K562 (cell line): ENCODE results near the gene EEF1A2. TPM values are rescaled to one million over a fixed set of nuclear protein-coding genes. Genes with fewer than 3 reads are reported as not detected.

Experiments
- ATAC-seq: fragments of 200-7000 bp; cut with Tn5 transposase; 3 replicates; pipeline ENCODE4 v1.9.1; 2020; ENCODE audit warnings: moderate library complexity
- BruUV-seq: library from RNA; stranded (reverse); fragments of 400-500 nt; replicated peaks from 2 replicates; lab custom pipeline; 2021; lab: Mats Ljungman, UMichigan
- CTCF ChIA-PET: fragments of 300-600 bp; formaldehyde crosslinking; extraction: SDS; loops from one replicate; lab custom pipeline; 2021; ENCODE audit warnings: low intra/inter-chr PET ratio; lab: Yijun Ruan, JAX
- POLR2A ChIA-PET: fragments of 300-600, 350-650 bp; sonication (Branson Sonifier 250); formaldehyde crosslinking; extraction: SDS; loops from one replicate; lab custom pipeline; 2021; ENCODE audit warnings: antibody characterized with exemption, inconsistent platforms; lab: Yijun Ruan, JAX
- DNase-seq, 4 experiments: peaks; one replicate each; pipeline versions ENCODE4 v3.0.0 to v3.0.0-alpha.2; 2011 to 2018; ENCODE audit warnings: low spot score in 3 of 4, mixed read lengths in 3 of 4; ENCODE audit errors: extremely low read depth in 1 of 4
- FAIRE-seq: peaks from 2 replicates; lab custom pipeline; 2011; peaks lifted over from hg19 to GRCh38; lab: Jason Lieb, UNC
- H2AFZ ChIP-seq: 2 replicates; pipeline ENCODE4 v1.6.0; 2011; ENCODE audit warnings: low read depth, low read length, control low read depth, inconsistent platforms
- H3K27ac ChIP-seq: fragments of 200-600 bp; 3 replicates; pipeline ENCODE4 v1.8.0; 2011; ENCODE audit warnings: low read depth, mild to moderate bottlenecking, control low read depth, inconsistent platforms, low read length, moderate library complexity, mixed read lengths; ENCODE audit errors: extremely low read depth
- H3K27me3 ChIP-seq, 2 experiments: fragments of 300-600 bp in 1 of 2; 2 replicates in 1 of 2; 3 replicates in 1 of 2; pipeline versions ENCODE4 v1.6.0 to v1.8.0; 2011; ENCODE audit warnings: inconsistent platforms in 2 of 2, low read length in 2 of 2, mild to moderate bottlenecking in 1 of 2, mixed read lengths in 1 of 2, moderate library complexity in 1 of 2; ENCODE audit not compliant: control insufficient read depth in 2 of 2, insufficient read depth in 2 of 2
- H3K36me3 ChIP-seq: fragments of 300-600 bp; 3 replicates; pipeline ENCODE4 v1.8.0; 2011; ENCODE audit warnings: mild to moderate bottlenecking, low read length, inconsistent platforms; ENCODE audit not compliant: control insufficient read depth, insufficient read depth
- H3K4me1 ChIP-seq, 2 experiments: fragments of 200-600 bp in 1 of 2; replicated peaks in 1 of 2; 2 replicates in 1 of 2; 3 replicates in 1 of 2; pipeline versions ENCODE4 v1.5.1 to v1.8.0; 2011; ENCODE audit warnings: inconsistent platforms in 2 of 2, low read length in 2 of 2, mild to moderate bottlenecking in 1 of 2, mixed read lengths in 1 of 2, moderate library complexity in 1 of 2; ENCODE audit not compliant: control insufficient read depth in 2 of 2, insufficient read depth in 2 of 2
- H3K4me2 ChIP-seq: 2 replicates; pipeline ENCODE4 v1.6.1; 2011; ENCODE audit warnings: low read length, control low read depth, inconsistent platforms, mixed read lengths; ENCODE audit not compliant: insufficient read depth
- H3K4me3 ChIP-seq: fragments of 200-600 bp; sonication (generic), shearing (Covaris generic); 2 replicates; pipeline ENCODE4 v1.5.1; 2016; ENCODE audit warnings: control low read depth, inconsistent platforms
- H3K79me2 ChIP-seq: fragments of 200-600 bp; 3 replicates; pipeline ENCODE4 v1.8.0; 2011; ENCODE audit warnings: low read length, inconsistent platforms; ENCODE audit not compliant: control insufficient read depth, insufficient read depth
- H3K9ac ChIP-seq, 2 experiments: 2 replicates each; pipeline versions ENCODE4 v1.6.0 to v1.6.1; 2011; ENCODE audit warnings: low read depth in 2 of 2, low read length in 2 of 2, control low read depth in 1 of 2, inconsistent platforms in 1 of 2, mild to moderate bottlenecking in 1 of 2, mixed read lengths in 1 of 2; ENCODE audit not compliant: insufficient read depth in 1 of 2
- H3K9me1 ChIP-seq: one replicate; pipeline ENCODE4 v1.6.0; 2011; ENCODE audit warnings: inconsistent platforms, mild to moderate bottlenecking, low read length, moderate library complexity; ENCODE audit not compliant: control insufficient read depth, insufficient read depth
- H3K9me3 ChIP-seq: replicated peaks from 2 replicates; pipeline ENCODE4 v1.5.1; 2011; ENCODE audit warnings: low read depth, low read length, inconsistent platforms; ENCODE audit not compliant: control insufficient read depth, insufficient read depth
- H4K20me1 ChIP-seq: replicated peaks from 2 replicates; pipeline ENCODE4 v1.6.1; 2011; ENCODE audit warnings: low read length, inconsistent platforms, mixed read lengths; ENCODE audit not compliant: control insufficient read depth, insufficient read depth
- CXXC5 ChIP-seq: fragments of 250-450 bp; sonication (Bioruptor Pico); IDR thresholded peaks from 2 replicates; pipeline ENCODE4 v1.8.0; 2022; ENCODE audit warnings: inconsistent platforms, mild to moderate bottlenecking, moderate library complexity
- PML ChIP-seq: IDR thresholded peaks from 2 replicates; pipeline ENCODE4 v1.6.1; 2012; ENCODE audit warnings: low read length, inconsistent platforms
- TFAM ChIP-seq: fragments of 250-450 bp; sonication (Bioruptor Pico); conservative IDR thresholded peaks from 2 replicates; pipeline ENCODE4 v1.5.0; 2021; ENCODE audit warnings: mild to moderate bottlenecking, moderate library complexity
- WGBS: fragments of 100-300 bp; shearing (Covaris generic); methylation state at CpG from one replicate; pipeline ENCODE4 v1.1.6; 2016; ENCODE audit warnings: low coverage, mixed read lengths; ENCODE audit not compliant: insufficient coverage; ENCODE audit errors: missing lambda C conversion rate; 5-methylcytosine and 5-hydroxymethylcytosine counted together
- in situ Hi-C: fragments of 300-500 bp; cut with MboI; formaldehyde crosslinking; loops from 4 replicates; pipeline ENCODE4 v1.15.0; 2018; ENCODE audit warnings: inconsistent platforms, mixed read lengths
- intact Hi-C: fragments of 100-400 bp; cut with micrococcal nuclease; formaldehyde crosslinking; loops from 2 replicates; pipeline ENCODE4 v1.14.2; 2022
- polyA plus RNA-seq, 8 experiments: library from polyadenylated mRNA; depleted of rRNA in 4 of 8; stranded (reverse) in 5 of 8; unstranded in 3 of 8; fragments of >200 nt; fragmentation: Nextera tagmentation in 2 of 8; fragmentation: Illumina TruSeq in 1 of 8; extraction: Ambion mirVana in 2 of 8; extraction: Trizol in 1 of 8; gene quantifications; 2 replicates each; pipeline versions ENCODE4 v1.2.1 to v1.2.3, GENCODE V29; 2011 to 2014; ENCODE audit warnings: inconsistent platforms in 1 of 8, missing spikeins in 1 of 8
- total RNA-seq, 7 experiments: library from RNA; depleted of rRNA in 6 of 7; stranded (reverse); fragments of >200 nt in 6 of 7; fragmentation: Illumina TruSeq in 2 of 7; extraction: Trizol in 2 of 7; gene quantifications; 2 replicates each; pipeline versions ENCODE4 v1.2.1 to v1.2.3, GENCODE V29; 2011 to 2021; ENCODE audit warnings: low replicate concordance in 1 of 7
- TF ChIP-seq, protein P1 (sequence below): fragments of 250-450 bp; sonication (Bioruptor Pico); IDR thresholded peaks from 2 replicates; pipeline ENCODE4 v1.5.0; 2020; ENCODE audit warnings: mild to moderate bottlenecking, borderline replicate concordance
- TF ChIP-seq, protein P2 (sequence below): fragments of 250-450 bp; sonication (Bioruptor Pico); IDR thresholded peaks from 2 replicates; pipeline ENCODE4 v1.4.0; 2020

Gene EEF1A2
- total and polyA plus RNA-seq, 9 of the 15 experiments (the other 6 are each of a cell fraction or from before 2014, with no cell fraction given): 0.04 to 29.6 (median 11.5) TPM

DNA sequence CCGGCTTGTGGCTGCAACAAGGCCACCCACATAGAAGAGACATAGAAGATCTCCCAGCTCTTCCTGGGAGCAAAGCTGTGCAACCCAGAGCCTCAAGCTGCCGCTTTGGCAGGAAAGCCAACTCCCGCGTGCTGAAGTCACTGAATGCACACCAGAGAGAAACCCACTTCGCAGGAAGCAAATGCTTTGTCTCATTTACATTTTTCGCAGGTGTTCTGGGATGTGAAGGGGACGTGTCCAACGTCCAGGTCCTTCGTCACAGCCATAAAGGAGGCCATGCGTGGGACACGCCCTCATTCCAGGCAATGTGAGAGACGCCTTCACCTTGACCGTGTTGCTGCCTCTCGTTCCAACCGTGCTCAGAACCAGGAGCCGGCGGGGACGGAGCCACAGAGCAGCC lies 50.9 kb downstream of the EEF1A2 start:
- Histone ChIP-seq H3K9me1 (no peaks in the 10 kb centered on the region), H3K9ac (no peak overlapping the region), H3K4me3 (no peak overlapping the region), H3K79me2 (no peaks in the 10 kb centered on the region), H3K9me3 (peaks cover 4% of the 10 kb centered on the region; the same call in 1 of the 2 replicates), H4K20me1 (0 out of 2 replicates have a peak, but pooled peaks cover 6% of the 10 kb centered on the region), H3K27me3 (peaks cover 15 to 45% of the 10 kb centered on the region in 2 experiments; a peak in 4 of 5 replicates), H3K4me1 (peaks cover 0 to 26% of the 10 kb centered on the region in 2 experiments; a peak in 2 of 5 replicates), H3K27ac (no peak overlapping the region)
- no peak for ATAC-seq
- ChIA-PET CTCF (no interaction called here), POLR2A (no interaction called here)
- WGBS: 0% methylated on average over 18 of the region's 18 CpGs
- no peak for FAIRE-seq
- intact Hi-C loops: no loop called here
- no TSS peak for BruUV-seq
- in situ Hi-C loops: no loop called here
- DNase-seq: no peak
- TF ChIP-seq, protein P1, sequence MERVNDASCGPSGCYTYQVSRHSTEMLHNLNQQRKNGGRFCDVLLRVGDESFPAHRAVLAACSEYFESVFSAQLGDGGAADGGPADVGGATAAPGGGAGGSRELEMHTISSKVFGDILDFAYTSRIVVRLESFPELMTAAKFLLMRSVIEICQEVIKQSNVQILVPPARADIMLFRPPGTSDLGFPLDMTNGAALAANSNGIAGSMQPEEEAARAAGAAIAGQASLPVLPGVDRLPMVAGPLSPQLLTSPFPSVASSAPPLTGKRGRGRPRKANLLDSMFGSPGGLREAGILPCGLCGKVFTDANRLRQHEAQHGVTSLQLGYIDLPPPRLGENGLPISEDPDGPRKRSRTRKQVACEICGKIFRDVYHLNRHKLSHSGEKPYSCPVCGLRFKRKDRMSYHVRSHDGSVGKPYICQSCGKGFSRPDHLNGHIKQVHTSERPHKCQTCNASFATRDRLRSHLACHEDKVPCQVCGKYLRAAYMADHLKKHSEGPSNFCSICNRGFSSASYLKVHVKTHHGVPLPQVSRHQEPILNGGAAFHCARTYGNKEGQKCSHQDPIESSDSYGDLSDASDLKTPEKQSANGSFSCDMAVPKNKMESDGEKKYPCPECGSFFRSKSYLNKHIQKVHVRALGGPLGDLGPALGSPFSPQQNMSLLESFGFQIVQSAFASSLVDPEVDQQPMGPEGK: no peak
- TF ChIP-seq CXXC5 (CRISPR knock-in tag) (no peak), PML (no peak), TFAM (CRISPR knock-in tag) (no peak)
- TF ChIP-seq, protein P2, sequence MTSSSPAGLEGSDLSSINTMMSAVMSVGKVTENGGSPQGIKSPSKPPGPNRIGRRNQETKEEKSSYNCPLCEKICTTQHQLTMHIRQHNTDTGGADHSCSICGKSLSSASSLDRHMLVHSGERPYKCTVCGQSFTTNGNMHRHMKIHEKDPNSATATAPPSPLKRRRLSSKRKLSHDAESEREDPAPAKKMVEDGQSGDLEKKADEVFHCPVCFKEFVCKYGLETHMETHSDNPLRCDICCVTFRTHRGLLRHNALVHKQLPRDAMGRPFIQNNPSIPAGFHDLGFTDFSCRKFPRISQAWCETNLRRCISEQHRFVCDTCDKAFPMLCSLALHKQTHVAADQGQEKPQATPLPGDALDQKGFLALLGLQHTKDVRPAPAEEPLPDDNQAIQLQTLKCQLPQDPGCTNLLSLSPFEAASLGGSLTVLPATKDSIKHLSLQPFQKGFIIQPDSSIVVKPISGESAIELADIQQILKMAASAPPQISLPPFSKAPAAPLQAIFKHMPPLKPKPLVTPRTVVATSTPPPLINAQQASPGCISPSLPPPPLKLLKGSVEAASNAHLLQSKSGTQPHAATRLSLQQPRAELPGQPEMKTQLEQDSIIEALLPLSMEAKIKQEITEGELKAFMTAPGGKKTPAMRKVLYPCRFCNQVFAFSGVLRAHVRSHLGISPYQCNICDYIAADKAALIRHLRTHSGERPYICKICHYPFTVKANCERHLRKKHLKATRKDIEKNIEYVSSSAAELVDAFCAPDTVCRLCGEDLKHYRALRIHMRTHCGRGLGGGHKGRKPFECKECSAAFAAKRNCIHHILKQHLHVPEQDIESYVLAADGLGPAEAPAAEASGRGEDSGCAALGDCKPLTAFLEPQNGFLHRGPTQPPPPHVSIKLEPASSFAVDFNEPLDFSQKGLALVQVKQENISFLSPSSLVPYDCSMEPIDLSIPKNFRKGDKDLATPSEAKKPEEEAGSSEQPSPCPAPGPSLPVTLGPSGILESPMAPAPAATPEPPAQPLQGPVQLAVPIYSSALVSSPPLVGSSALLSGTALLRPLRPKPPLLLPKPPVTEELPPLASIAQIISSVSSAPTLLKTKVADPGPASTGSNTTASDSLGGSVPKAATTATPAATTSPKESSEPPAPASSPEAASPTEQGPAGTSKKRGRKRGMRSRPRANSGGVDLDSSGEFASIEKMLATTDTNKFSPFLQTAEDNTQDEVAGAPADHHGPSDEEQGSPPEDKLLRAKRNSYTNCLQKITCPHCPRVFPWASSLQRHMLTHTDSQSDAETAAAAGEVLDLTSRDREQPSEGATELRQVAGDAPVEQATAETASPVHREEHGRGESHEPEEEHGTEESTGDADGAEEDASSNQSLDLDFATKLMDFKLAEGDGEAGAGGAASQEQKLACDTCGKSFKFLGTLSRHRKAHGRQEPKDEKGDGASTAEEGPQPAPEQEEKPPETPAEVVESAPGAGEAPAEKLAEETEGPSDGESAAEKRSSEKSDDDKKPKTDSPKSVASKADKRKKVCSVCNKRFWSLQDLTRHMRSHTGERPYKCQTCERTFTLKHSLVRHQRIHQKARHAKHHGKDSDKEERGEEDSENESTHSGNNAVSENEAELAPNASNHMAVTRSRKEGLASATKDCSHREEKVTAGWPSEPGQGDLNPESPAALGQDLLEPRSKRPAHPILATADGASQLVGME (CRISPR knock-in tag): no peak
- TF ChIP-seq, all 486 proteins: peak for 0
- H3K36me3 ChIP-seq: no peaks in the 10 kb centered on the region
- no peak overlapping the region for H3K4me2 ChIP-seq
- no peak overlapping the region for H2AFZ ChIP-seq
